Measurements from ENCODE around the gene TRIM49D1. TPM values are rescaled to one million over a fixed set of nuclear protein-coding genes. Genes with fewer than 3 reads are reported as not detected.
"Not testable (repeated sequence)": the region's sequence is repeated elsewhere in the genome, so short reads cannot be mapped to it uniquely, and the experiment has no call there.

The TRIM49D1 gene
- total and polyA plus RNA-seq, 7 experiments from 2014 or later, result not detected

DNA sequence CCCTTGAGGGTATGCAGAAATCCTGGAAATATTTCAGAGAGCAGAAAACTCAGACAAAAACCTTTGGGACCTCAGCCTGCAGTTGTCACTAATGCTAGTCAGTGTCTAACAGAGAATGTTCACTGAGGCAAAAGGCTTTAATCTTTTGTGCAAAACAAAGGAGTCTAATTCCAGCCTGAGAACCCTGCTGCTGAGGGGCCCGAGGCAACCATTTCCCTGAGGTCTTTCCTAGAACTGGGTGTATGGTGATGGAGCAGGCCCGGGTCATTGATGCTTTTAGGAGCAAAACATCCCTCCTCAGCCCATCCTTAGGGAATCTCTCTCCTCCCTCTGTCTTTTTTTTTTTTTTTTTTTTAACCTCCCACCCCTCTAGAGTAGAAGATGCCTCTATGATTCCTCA lies 49.5 kb downstream of the TRIM49D1 start:
- ATAC-seq; H3K9me3 Mint-ChIP-seq; H3K36me3 ChIP-seq (ENCODE audit: control insufficient read depth in 2 of 3, insufficient read depth in 3 of 3, low read length in 3 of 3); POLR2A ChIA-PET; H3K4me3 ChIP-seq (ENCODE audit: low read length); H3K4me3 Mint-ChIP-seq; CTCF ChIA-PET; H3K27me3 ChIP-seq (ENCODE audit: control insufficient read depth in 2 of 2, insufficient read depth in 2 of 2, low read length in 2 of 2); H3K27me3 Mint-ChIP-seq; H3K4me1 ChIP-seq (ENCODE audit: control insufficient read depth in 2 of 2, insufficient read depth in 2 of 2, low read length in 2 of 2); H3K27ac ChIP-seq (ENCODE audit: low read depth, low read length); H3K4me1 Mint-ChIP-seq; H3K36me3 Mint-ChIP-seq; H3K27ac Mint-ChIP-seq; H3K9me3 ChIP-seq (ENCODE audit: control insufficient read depth in 2 of 3, low read length in 3 of 3); DNase-seq; intact Hi-C loops (cut with micrococcal nuclease): not testable (repeated sequence)

DNA sequence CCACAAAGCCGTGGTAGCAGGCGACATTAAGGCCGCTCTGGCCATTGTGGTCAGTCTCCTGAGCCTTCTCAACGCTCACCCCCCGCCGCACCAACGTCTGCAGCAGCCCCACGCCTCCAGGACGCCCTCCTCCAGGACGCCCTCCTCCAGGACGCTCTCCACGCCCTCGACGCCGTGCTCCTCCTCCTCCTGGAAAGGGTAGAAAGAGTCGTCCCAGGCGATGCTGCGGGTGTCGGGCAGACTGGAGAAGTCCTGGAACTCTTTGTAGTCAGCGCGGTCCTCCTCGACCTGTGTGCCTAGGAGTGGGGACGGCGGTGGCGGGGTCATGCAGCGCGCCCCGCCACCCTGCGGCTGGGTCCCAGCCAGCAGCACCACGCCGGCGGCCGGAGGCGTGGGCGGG lies 56.8 kb downstream of the TRIM49D1 start:
- H3K27me3 ChIP-seq (ENCODE audit: control insufficient read depth in 2 of 2, insufficient read depth in 2 of 2, low read length in 2 of 2); H3K36me3 Mint-ChIP-seq; H3K9me3 Mint-ChIP-seq; ATAC-seq; H3K4me1 ChIP-seq (ENCODE audit: control insufficient read depth in 2 of 2, insufficient read depth in 2 of 2, low read length in 2 of 2); H3K4me3 Mint-ChIP-seq; H3K9me3 ChIP-seq (ENCODE audit: control insufficient read depth in 2 of 3, low read length in 3 of 3); H3K4me1 Mint-ChIP-seq; intact Hi-C loops (cut with micrococcal nuclease); H3K4me3 ChIP-seq (ENCODE audit: low read length); H3K27me3 Mint-ChIP-seq; POLR2A ChIA-PET; H3K27ac ChIP-seq (ENCODE audit: low read depth, low read length); DNase-seq; H3K36me3 ChIP-seq (ENCODE audit: control insufficient read depth in 2 of 3, insufficient read depth in 3 of 3, low read length in 3 of 3); CTCF ChIA-PET; H3K27ac Mint-ChIP-seq: not testable (repeated sequence)

DNA sequence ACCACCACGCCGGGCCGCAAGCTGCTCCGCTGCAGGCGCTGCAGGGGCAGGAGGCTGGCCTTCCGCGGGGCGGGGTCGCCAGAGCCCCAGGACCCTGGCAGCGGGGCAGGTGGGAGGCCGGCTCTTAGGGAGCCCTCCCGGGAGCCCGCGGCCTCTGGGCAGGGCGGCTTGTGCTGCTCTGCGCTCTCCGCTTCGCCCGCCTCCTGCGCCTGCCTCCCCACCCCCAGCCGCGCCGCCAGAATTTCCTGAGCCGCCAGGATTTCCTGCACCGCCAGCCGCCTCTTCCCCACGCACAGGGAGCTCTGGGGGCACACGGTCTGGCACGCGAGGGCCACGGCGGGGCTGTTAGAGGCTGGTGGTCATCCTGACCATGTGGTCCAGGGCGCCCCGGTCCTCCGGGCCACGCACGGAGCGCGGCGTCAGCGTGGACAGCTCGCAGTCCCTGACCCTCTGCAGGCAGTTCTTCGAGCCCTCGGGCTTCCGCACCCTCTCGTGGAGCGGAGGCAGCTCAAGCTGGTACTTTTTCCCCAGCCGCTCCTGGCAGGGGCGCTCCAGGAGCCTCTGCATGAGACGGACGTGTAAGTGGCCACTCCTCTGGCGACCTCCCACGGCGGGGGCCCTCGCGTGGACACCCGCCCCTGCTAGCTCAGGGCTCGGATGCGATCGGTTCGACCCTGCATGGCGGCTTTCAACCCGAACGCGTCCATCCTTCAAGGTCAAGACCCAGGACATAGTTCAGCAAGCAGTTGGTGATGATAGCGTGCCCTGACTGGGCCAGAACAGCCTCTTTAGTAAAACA lies 57.9 kb downstream of the TRIM49D1 start:
- H3K9me3 ChIP-seq (ENCODE audit: control insufficient read depth in 2 of 3, low read length in 3 of 3); H3K27ac Mint-ChIP-seq; CTCF ChIA-PET; ATAC-seq; H3K4me1 Mint-ChIP-seq; H3K9me3 Mint-ChIP-seq; H3K27ac ChIP-seq (ENCODE audit: low read depth, low read length); DNase-seq; H3K4me3 ChIP-seq (ENCODE audit: low read length); H3K36me3 ChIP-seq (ENCODE audit: control insufficient read depth in 2 of 3, insufficient read depth in 3 of 3, low read length in 3 of 3); H3K36me3 Mint-ChIP-seq; H3K27me3 Mint-ChIP-seq; H3K27me3 ChIP-seq (ENCODE audit: control insufficient read depth in 2 of 2, insufficient read depth in 2 of 2, low read length in 2 of 2); H3K4me1 ChIP-seq (ENCODE audit: control insufficient read depth in 2 of 2, insufficient read depth in 2 of 2, low read length in 2 of 2); intact Hi-C loops (cut with micrococcal nuclease); POLR2A ChIA-PET: not testable (repeated sequence)
- H3K4me3 Mint-ChIP-seq, result peak overlapping the region in 2 of 10 donors; percentile 25 to 30

Other genes starting within 250 kb of the TRIM49D1 start
- not detected for gene TRIM77, start 211.9 kb downstream of the TRIM49D1 start, total RNA-seq
- gene TRIM77, start 211.9 kb downstream of the TRIM49D1 start, polyA plus RNA-seq, result not detected
- not detected for gene TRIM49, start 113.7 kb downstream of the TRIM49D1 start, total RNA-seq
- gene TRIM49, start 113.7 kb downstream of the TRIM49D1 start, polyA plus RNA-seq, result not detected
- gene TRIM64B, start 43.8 kb downstream of the TRIM49D1 start, total RNA-seq, result not detected
- gene TRIM64B, start 43.8 kb downstream of the TRIM49D1 start, polyA plus RNA-seq, result not detected
- gene TRIM49D2, start 1.8 kb upstream of the TRIM49D1 start, total RNA-seq, result not detected
- gene TRIM49D2, start 1.8 kb upstream of the TRIM49D1 start, polyA plus RNA-seq, result not detected
- gene TRIM64, start 43.8 kb upstream of the TRIM49D1 start, total RNA-seq, result not detected
- gene TRIM64, start 43.8 kb upstream of the TRIM49D1 start, polyA plus RNA-seq, result not detected
- gene TRIM49C, start 108.9 kb upstream of the TRIM49D1 start, total RNA-seq, result not detected
- gene TRIM49C, start 108.9 kb upstream of the TRIM49D1 start, polyA plus RNA-seq, result not detected
- not detected for gene UBTFL1, start 163.7 kb upstream of the TRIM49D1 start, total RNA-seq
- not detected for gene UBTFL1, start 163.7 kb upstream of the TRIM49D1 start, polyA plus RNA-seq
- not detected for gene NAALAD2, start 212.4 kb upstream of the TRIM49D1 start, total RNA-seq
- gene NAALAD2, start 212.4 kb upstream of the TRIM49D1 start, polyA plus RNA-seq, result not detected

Measured in naive thymus-derived CD4-positive, alpha-beta T cell (primary cell).